ENCODE results near the gene MINK1. TPM values are rescaled to one million over a fixed set of nuclear protein-coding genes. Genes with fewer than 3 reads are reported as not detected.

MINK1 gene
- total RNA-seq, 1 experiment from 2014 or later, result 105 TPM

DNA sequence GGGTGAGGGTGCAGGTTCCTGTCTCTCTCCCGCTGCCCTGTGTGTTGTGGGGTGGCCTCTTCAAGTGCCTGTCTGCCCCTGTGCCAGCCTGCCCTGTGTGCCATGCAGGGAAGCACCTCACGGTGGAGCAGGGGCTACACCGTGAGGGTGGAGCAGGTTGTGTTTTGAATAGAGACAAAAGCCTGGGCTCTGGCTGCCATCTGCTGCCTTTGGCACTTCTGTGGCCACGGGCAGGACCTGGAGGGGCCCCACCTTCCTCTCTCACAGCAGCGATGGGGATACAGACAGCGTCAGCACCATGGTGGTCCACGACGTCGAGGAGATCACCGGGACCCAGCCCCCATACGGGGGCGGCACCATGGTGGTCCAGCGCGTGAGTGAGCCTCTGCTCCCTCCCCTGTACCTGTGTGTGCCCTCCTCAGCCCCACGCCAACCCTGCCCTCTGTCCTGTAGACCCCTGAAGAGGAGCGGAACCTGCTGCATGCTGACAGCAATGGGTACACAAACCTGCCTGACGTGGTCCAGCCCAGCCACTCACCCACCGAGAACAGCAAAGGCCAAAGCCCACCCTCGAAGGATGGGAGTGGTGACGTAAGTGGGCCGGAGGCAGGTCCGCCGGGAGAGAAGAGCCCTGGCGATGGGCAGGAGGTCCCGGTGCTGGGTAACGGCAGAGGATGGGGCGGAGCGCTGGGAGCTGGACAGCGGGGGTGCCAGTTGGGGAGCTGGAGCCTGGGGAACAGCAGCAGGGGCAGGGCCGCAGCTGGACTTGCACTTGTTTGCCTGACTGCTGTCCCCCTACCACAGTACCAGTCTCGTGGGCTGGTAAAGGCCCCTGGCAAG lies 60.8 kb downstream of the MINK1 start (continued):
- TF ChIP-seq, protein P1, sequence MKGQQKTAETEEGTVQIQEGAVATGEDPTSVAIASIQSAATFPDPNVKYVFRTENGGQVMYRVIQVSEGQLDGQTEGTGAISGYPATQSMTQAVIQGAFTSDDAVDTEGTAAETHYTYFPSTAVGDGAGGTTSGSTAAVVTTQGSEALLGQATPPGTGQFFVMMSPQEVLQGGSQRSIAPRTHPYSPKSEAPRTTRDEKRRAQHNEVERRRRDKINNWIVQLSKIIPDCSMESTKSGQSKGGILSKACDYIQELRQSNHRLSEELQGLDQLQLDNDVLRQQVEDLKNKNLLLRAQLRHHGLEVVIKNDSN (CRISPR knock-in tag; IDR thresholded peaks at IDR 0.05), result no peak
- TF ChIP-seq, protein P2, sequence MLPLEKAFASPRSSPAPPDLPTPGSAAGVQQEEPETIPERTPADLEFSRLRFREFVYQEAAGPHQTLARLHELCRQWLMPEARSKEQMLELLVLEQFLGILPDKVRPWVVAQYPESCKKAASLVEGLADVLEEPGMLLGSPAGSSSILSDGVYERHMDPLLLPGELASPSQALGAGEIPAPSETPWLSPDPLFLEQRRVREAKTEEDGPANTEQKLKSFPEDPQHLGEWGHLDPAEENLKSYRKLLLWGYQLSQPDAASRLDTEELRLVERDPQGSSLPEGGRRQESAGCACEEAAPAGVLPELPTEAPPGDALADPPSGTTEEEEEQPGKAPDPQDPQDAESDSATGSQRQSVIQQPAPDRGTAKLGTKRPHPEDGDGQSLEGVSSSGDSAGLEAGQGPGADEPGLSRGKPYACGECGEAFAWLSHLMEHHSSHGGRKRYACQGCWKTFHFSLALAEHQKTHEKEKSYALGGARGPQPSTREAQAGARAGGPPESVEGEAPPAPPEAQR (CRISPR knock-in tag; IDR thresholded peaks at IDR 0.05), result no peak
- TF ChIP-seq, protein P3, sequence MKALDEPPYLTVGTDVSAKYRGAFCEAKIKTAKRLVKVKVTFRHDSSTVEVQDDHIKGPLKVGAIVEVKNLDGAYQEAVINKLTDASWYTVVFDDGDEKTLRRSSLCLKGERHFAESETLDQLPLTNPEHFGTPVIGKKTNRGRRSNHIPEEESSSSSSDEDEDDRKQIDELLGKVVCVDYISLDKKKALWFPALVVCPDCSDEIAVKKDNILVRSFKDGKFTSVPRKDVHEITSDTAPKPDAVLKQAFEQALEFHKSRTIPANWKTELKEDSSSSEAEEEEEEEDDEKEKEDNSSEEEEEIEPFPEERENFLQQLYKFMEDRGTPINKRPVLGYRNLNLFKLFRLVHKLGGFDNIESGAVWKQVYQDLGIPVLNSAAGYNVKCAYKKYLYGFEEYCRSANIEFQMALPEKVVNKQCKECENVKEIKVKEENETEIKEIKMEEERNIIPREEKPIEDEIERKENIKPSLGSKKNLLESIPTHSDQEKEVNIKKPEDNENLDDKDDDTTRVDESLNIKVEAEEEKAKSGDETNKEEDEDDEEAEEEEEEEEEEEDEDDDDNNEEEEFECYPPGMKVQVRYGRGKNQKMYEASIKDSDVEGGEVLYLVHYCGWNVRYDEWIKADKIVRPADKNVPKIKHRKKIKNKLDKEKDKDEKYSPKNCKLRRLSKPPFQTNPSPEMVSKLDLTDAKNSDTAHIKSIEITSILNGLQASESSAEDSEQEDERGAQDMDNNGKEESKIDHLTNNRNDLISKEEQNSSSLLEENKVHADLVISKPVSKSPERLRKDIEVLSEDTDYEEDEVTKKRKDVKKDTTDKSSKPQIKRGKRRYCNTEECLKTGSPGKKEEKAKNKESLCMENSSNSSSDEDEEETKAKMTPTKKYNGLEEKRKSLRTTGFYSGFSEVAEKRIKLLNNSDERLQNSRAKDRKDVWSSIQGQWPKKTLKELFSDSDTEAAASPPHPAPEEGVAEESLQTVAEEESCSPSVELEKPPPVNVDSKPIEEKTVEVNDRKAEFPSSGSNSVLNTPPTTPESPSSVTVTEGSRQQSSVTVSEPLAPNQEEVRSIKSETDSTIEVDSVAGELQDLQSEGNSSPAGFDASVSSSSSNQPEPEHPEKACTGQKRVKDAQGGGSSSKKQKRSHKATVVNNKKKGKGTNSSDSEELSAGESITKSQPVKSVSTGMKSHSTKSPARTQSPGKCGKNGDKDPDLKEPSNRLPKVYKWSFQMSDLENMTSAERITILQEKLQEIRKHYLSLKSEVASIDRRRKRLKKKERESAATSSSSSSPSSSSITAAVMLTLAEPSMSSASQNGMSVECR (CRISPR knock-in tag; IDR thresholded peaks at IDR 0.05; ENCODE audit: borderline replicate concordance), result no peak
- no peak for TF ChIP-seq ZNF232 (CRISPR knock-in tag; IDR thresholded peaks at IDR 0.05)
- TF ChIP-seq IRF2 (CRISPR knock-in tag; IDR thresholded peaks at IDR 0.05; ENCODE audit: borderline replicate concordance, low read depth), result no peak
- no peak for TF ChIP-seq CREB1 (CRISPR knock-in tag; IDR thresholded peaks at IDR 0.05)
- TF ChIP-seq, protein P4, sequence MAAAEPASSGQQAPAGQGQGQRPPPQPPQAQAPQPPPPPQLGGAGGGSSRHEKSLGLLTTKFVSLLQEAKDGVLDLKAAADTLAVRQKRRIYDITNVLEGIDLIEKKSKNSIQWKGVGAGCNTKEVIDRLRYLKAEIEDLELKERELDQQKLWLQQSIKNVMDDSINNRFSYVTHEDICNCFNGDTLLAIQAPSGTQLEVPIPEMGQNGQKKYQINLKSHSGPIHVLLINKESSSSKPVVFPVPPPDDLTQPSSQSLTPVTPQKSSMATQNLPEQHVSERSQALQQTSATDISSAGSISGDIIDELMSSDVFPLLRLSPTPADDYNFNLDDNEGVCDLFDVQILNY (CRISPR knock-in tag; IDR thresholded peaks at IDR 0.05), result no peak

DNA sequence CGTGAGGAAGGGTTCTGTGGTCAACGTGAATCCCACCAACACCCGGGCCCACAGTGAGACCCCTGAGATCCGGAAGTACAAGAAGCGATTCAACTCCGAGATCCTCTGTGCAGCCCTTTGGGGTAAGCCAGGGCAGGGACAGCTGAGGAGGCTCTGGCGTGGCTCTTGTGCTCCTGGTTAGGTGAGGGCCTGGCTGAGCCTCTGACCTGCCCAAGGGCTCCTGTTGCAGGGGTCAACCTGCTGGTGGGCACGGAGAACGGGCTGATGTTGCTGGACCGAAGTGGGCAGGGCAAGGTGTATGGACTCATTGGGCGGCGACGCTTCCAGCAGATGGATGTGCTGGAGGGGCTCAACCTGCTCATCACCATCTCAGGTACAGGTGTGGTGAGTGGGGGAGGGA lies 62.0 kb downstream of the MINK1 start:
- Mint-ChIP-seq H3K4me3 (no peak overlapping the region), H3K9me3 (no peaks in the 10 kb centered on the region), H3K4me1 (peaks cover 8% of the 10 kb centered on the region; the same call in 1 of the 2 replicates), H3K36me3 (peaks cover 17% of the 10 kb centered on the region), H3K27ac (no peak overlapping the region), H3K27me3 (ENCODE audit: low read depth) (peaks cover 5% of the 10 kb centered on the region)
- ChIA-PET CTCF (interaction anchor here (0.7 kb wide), 1 partner anchor 185 kb away, joined by 3 read pairs; the partner anchor contains the start of gene ARRB2), POLR2A (no interaction called here)
- ATAC-seq (no peak), DNase-seq (ENCODE audit: low spot score) (no peak)
- TF ChIP-seq, protein P5, sequence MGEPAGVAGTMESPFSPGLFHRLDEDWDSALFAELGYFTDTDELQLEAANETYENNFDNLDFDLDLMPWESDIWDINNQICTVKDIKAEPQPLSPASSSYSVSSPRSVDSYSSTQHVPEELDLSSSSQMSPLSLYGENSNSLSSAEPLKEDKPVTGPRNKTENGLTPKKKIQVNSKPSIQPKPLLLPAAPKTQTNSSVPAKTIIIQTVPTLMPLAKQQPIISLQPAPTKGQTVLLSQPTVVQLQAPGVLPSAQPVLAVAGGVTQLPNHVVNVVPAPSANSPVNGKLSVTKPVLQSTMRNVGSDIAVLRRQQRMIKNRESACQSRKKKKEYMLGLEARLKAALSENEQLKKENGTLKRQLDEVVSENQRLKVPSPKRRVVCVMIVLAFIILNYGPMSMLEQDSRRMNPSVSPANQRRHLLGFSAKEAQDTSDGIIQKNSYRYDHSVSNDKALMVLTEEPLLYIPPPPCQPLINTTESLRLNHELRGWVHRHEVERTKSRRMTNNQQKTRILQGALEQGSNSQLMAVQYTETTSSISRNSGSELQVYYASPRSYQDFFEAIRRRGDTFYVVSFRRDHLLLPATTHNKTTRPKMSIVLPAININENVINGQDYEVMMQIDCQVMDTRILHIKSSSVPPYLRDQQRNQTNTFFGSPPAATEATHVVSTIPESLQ (CRISPR knock-in tag; IDR thresholded peaks at IDR 0.05), result no peak
- TF ChIP-seq GTF2I (CRISPR knock-in tag; conservative IDR thresholded peaks at IDR 0.05), result no peak

DNA sequence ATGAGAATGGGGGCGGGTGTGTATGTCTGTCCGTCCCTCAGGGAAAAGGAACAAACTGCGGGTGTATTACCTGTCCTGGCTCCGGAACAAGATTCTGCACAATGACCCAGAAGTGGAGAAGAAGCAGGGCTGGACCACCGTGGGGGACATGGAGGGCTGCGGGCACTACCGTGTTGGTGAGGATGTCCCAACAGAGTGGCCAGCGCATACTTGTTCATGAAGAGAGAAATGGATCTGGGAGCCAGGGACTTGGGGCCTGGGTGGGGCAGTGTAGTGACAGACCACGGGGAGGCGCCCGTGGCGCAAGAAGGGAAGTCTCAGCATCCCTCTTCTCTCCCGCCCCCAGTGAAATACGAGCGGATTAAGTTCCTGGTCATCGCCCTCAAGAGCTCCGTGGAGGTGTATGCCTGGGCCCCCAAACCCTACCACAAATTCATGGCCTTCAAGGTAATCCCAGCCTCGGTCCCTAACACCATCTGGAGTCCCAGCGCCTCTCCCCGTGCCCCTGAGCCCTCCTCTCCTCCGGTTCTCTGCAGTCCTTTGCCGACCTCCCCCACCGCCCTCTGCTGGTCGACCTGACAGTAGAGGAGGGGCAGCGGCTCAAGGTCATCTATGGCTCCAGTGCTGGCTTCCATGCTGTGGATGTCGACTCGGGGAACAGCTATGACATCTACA lies 62.7 kb downstream of the MINK1 start:
- Mint-ChIP-seq H3K27ac (no peak overlapping the region), H3K4me1 (peaks cover 9% of the 10 kb centered on the region; the same call in 1 of the 2 replicates), H3K4me3 (no peak overlapping the region), H3K27me3 (ENCODE audit: low read depth) (peaks cover 5% of the 10 kb centered on the region), H3K36me3 (peaks cover 11% of the 10 kb centered on the region; the same call in 1 of the 2 replicates), H3K9me3 (no peaks in the 10 kb centered on the region)
- ChIA-PET CTCF (interaction anchor here (0.7 to 1.5 kb wide), 6 partner anchors 13 to 186 kb away, joined by 3 to 9 read pairs (median 4); partner anchors contain the start of genes ARRB2 and SPAG7), POLR2A (no interaction called here)
- DNase-seq (ENCODE audit: low spot score) (peak; percentile 78), ATAC-seq (peak; percentile 38)
- TF ChIP-seq, protein P6, sequence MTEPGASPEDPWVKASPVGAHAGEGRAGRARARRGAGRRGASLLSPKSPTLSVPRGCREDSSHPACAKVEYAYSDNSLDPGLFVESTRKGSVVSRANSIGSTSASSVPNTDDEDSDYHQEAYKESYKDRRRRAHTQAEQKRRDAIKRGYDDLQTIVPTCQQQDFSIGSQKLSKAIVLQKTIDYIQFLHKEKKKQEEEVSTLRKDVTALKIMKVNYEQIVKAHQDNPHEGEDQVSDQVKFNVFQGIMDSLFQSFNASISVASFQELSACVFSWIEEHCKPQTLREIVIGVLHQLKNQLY (CRISPR knock-in tag; IDR thresholded peaks at IDR 0.05), result no peak
- TF ChIP-seq NR1H2 (CRISPR knock-in tag; IDR thresholded peaks at IDR 0.05) (no peak), ATF1 (CRISPR knock-in tag; IDR thresholded peaks at IDR 0.05) (no peak), MYBL2 (CRISPR knock-in tag; IDR thresholded peaks at IDR 0.05) (no peak), ZNF671 (CRISPR knock-in tag; IDR thresholded peaks at IDR 0.05) (no peak)
- TF ChIP-seq, protein P7, sequence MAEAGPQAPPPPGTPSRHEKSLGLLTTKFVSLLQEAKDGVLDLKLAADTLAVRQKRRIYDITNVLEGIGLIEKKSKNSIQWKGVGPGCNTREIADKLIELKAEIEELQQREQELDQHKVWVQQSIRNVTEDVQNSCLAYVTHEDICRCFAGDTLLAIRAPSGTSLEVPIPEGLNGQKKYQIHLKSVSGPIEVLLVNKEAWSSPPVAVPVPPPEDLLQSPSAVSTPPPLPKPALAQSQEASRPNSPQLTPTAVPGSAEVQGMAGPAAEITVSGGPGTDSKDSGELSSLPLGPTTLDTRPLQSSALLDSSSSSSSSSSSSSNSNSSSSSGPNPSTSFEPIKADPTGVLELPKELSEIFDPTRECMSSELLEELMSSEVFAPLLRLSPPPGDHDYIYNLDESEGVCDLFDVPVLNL (CRISPR knock-in tag; IDR thresholded peaks at IDR 0.05; ENCODE audit: borderline replicate concordance, low read depth), result no peak
- TF ChIP-seq, protein P8, sequence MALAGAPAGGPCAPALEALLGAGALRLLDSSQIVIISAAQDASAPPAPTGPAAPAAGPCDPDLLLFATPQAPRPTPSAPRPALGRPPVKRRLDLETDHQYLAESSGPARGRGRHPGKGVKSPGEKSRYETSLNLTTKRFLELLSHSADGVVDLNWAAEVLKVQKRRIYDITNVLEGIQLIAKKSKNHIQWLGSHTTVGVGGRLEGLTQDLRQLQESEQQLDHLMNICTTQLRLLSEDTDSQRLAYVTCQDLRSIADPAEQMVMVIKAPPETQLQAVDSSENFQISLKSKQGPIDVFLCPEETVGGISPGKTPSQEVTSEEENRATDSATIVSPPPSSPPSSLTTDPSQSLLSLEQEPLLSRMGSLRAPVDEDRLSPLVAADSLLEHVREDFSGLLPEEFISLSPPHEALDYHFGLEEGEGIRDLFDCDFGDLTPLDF (CRISPR knock-in tag; IDR thresholded peaks at IDR 0.05), result no peak

Data from WTC11 (cell line).